KG1 (cell line): Measurements from ENCODE around the gene DCAF16.
A peak's percentile ranks its signal among the peaks of the same experiment; 100 is the strongest.

ENCODE experiments used
- DNase-seq: peaks from one replicate; lab custom pipeline; 2025; lab: John Stamatoyannopoulos, UW

Gene DCAF16

DNA sequence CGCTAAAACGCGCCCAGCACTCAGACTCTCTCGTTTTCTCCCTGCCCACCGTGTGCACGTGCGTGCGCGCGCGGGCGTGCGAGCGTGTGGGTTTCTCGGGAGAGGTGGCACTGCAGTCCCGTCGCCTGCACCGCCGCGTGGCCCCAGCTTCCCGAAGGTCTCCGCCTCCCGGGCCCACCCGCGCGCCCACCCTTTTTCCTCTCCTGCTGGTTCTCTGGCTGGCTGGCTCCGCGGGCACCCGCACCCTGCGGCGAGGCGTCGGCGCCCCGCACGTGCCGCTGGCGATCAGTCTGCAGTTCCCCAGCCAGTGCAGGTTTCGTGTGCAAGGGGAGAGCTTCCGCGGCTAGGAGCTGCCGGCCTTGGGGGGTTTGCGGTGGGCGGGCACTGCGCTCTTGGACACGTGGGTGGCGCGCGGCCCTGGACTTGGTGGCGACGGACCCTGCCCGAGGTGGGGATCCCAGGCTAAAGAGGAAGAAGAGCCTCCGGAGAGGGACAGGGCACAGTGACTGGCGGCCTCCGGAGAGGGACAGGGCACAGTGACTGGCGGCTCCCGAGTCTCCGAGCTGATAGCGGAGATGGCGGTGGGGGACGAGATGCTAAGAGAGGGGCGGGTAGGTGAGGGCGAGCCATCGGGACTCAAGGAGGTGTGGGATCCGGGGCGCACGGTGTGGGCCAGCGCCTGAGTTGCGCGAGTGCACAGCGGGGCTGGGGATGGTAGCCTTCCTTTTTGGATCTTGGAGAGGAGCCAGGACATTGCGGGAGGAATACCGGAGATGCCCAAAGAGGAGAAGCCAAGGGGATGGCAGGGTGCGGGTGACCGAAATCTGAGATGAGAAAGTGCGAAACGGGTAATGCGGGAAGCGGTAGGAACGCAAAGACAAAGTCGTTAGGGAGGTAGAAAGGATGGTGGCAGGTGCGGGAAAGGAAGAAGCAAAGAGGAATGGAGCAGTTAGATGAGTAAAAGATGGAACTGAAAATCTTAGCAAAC lies 29.0 kb downstream of the DCAF16 start, which contains the start of gene FAM184B:
FAM184B (minus strand) TSS at position 322 of the 988 bp plus-strand sequence. CDS start 322 bp downstream, outside the sequence.
- no peak for DNase-seq

GRCh38 chr4:17780501-17781299 lies 29.9 kb downstream of the DCAF16 start:
- DNase-seq, result no peak

- no peak for DNase-seq
These were observed 32.1 kb downstream of the DCAF16 start for GRCh38 chr4:17778431-17778830.

DNA sequence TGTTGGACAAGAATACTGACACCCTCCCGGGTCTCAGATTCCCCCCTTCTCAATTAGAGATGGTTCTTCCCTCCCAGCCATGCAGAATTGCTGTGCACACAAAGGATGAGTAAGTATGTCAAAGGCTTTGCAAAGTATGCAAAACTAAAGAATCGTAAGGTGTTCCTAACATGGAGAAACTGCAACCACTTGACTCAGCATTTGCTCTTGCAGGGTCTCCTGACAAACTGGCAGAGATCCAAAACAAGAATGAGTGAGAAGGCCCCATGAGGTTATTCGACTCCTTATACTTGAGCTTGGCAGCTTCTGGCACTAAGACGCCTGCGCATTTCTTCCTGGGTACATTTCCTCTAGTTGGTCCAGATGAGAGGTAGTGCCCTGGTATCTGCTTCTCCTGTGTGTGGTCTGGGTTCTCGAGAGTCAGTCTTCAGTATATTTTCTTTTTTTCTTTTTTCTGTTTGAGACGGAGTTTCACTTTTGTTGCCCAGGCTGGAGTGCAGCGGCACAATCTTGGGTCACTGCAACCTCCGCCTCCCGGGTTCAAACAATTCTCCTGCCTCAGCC lies 37.3 kb downstream of the DCAF16 start:
- DNase-seq, result no peak

DNA sequence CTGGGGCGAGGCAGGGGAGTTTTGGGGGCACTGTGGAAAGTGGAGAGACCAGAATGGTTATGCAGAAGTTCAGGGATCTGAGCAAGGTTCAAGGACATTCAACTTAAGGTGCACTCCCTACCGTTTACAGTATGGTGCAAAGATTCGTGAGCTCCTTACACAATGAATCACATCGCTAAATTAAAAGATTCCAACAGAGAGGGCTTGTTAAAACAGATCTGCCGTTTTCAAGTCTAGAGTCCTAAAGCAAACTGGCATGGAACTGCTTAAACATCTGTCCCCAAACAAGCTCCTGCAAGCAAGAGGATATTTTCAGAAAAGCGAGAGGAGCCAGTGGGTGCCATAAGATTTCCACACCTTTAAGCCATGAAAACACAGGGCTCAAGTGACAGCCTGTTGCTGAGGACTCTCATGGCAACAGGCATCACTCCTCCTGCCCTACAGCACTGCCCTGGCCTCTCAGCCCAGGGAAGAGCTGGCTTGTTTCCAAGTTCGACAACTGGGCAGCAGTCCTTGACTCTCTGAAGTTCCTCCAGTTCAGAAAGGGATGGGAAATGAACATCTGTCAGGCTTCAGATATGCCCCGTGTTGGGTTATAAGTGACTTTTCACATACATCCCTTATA lies 39.2 kb downstream of the DCAF16 start:
- DNase-seq, result no peak

GRCh38 chr4:17770845-17771244 lies 39.7 kb downstream of the DCAF16 start:
- DNase-seq, result no peak

DNA sequence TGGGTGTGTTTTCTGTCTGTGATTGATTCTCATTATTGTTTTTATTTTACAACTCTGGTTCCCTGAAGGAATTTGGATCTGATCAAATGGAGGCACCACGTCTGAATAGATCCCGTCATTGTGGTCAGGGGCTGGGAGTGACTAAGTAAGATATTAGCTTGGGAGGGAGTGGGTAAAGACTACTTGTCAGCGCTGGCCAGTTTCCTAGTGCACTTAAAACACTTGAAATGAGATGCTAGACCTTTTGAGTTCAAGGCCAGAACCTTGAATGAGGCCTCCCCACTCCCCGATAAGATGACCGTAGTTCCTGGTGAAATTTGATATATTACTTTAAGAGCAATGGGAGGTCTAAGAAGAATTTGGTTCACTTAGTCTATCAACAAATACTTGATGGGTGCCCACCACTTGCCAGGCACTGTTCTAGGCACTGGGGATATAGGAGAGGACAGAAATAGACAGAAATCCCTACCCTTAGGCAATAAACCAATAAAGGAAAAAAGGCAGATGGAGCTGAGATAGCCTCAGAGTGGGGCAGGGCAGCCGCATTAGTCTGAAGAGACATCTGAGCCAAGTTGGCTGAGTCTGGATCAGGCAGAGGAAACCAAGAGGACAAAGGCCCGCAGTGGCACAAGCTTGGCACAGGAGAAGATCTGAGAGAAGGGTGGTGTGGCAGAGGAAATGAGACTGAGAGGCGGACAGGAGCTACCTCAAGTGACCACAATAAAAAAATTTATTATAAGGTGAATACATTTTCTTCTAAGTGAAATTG lies 41.0 kb downstream of the DCAF16 start:
- no peak for DNase-seq

- no peak for DNase-seq
These were observed 43.6 kb downstream of the DCAF16 start for GRCh38 chr4:17766826-17767458.

- peak; percentile 61 for DNase-seq
These were observed 44.9 kb downstream of the DCAF16 start for GRCh38 chr4:17765514-17766286.

GRCh38 chr4:17763931-17764330 lies 46.6 kb downstream of the DCAF16 start:
- DNase-seq, result no peak

DNA sequence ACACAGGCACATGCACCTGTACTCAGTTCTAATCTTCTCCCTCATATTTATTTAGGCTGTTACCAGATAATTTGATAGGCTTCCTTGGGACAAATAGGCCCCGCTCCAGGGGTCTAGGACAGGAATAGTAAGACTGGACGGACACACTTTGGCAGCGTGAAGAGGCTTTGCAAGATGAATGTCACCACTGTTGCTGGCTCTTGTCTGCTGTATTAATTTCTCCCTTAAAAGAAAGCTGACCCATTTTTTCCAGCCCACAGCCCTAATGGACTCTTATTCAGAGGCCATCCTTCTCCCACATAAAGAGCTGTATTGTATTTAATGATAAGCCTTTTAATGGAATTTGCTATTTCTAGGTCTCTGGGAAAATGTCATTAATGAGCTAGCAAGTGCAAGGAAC lies 47.1 kb downstream of the DCAF16 start:
- no peak for DNase-seq

GRCh38 chr4:17762726-17763125 lies 47.8 kb downstream of the DCAF16 start:
- DNase-seq, result no peak

DNA sequence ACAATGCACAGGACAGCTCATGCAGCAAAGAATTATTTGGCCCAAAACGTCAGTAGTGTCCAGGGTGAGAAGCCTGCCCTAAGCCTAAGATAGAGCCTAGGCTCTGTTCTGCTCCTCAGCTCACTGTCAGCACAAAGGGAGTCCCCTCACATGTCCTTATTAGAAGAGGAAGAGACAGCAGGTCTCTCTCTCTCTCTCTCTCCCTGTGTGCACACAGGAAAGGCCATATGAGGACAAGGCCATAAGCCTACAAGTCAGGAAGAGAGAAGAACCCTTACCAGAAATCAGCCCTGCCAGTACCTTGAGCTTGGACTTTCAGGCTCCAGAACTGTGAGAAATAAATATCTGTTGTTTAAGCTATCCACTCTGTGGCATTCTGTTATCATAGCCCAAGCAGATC lies 49.5 kb downstream of the DCAF16 start:
- DNase-seq, result no peak

DNA sequence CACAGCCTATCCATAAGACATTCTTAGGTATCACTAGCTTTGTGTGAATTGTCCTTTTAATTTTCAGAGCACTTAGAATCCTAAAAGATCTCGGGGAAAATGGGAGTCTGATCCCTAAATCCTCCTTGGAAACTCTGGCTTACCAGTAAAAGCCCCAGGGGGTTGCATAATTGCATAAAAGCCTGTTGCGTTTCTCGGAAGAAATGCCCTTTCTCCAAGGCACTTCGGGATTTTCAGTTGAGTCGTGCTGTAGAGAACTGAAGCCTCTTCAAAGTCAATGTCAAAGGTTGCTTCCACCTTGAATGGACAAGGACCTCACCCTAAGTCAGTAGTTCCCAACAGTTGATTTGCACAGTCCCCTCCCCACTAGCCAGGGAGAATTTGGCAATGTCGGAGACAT lies 49.9 kb downstream of the DCAF16 start:
- DNase-seq, result no peak

DNA sequence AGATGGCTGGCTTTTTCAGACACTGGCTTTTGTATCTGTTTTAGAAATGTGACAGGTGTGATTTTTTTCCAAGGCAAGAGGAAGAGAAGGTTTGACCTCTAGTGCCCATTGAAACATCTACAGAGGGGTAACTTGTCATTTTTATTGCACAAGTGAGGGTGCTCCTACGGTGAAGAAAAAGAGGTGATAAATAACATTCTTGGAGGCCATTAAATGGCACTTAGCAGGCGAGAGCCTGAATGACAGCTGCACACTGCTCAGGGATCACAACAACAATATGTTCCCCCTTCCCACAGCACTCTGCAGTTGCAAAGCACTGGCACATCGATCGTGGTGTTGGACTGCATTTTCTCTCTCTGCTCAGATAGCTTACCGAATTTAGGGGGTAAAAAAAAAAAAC lies 52.1 kb downstream of the DCAF16 start:
- no peak for DNase-seq

DNA sequence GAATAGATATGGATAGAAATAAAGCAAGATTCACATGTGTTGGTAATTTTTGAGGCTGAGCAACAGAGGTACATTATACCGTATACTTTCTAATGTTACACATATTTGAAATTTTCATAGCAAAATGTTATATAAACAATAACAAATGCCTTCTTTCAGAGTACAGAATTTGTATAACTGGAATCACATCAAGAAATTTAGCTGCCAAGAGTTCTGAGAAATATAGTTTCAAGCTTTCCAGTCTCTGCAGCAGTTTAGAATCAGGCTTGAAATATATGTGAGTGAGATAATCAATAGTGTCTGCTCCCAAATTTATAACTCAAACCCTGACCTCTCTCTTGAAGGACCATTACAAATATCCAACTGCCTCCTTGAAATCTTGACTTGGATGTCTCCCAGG lies 52.9 kb downstream of the DCAF16 start:
- DNase-seq, result no peak

DNA sequence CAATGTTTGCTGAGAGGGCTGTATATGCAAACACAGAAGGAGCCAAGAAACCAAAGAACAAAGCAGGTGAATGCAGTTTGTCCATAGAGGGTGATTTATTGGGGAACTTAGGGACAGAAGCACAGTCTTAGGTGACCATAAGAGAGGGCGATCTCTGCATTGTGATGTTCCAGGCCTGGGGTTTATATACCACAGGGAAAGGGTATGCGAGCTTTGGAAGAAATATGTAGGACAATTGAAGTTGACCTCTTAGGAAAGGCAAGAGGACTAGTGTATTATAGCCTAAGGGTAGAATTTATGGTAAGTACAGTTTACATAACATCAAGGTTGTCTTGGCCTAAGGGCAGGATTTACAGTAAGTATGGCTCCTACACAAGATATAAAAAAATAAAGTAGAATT lies 56.9 kb downstream of the DCAF16 start:
- DNase-seq, result no peak
